B cell (primary cell): Measurements from ENCODE around the gene ZFHX2.

Experiments
- EZH2 ChIP-seq: IDR thresholded peaks from 2 replicates; pipeline ENCODE4 v1.6.1; 2012; ENCODE audit warnings: borderline replicate concordance, low read depth, mild to moderate bottlenecking, moderate library complexity, low read length; ENCODE audit not compliant: insufficient read depth, poor library complexity, severe bottlenecking
- TF ChIP-seq, protein P1 (sequence below): fragments of 200-600 bp; IDR thresholded peaks from one replicate; pipeline ENCODE4 v1.8.0; 2022; ENCODE audit warnings: antibody characterized with exemption, mild to moderate bottlenecking

DNA sequence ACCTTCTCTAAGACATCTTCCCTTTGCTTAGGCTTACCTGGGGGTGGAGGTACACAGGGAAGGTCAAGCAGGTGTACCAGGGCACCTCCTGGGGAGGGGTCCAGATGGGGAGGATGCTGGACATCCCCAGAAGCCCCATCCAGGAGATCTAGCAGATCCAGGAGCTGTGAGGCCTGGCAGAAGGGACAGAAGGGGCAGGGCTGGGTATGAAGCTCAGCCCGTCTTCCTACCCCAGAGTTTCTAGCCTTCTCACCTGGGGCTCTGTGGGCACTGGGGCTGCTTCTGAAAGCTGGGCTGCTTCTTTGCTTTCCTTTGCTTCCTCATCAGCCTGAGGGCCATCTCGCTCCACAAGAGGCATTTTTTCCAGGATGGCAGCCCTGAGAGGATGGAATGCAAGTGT, 9.7 kb upstream of the ZFHX2 start:
- TF ChIP-seq, protein P1, sequence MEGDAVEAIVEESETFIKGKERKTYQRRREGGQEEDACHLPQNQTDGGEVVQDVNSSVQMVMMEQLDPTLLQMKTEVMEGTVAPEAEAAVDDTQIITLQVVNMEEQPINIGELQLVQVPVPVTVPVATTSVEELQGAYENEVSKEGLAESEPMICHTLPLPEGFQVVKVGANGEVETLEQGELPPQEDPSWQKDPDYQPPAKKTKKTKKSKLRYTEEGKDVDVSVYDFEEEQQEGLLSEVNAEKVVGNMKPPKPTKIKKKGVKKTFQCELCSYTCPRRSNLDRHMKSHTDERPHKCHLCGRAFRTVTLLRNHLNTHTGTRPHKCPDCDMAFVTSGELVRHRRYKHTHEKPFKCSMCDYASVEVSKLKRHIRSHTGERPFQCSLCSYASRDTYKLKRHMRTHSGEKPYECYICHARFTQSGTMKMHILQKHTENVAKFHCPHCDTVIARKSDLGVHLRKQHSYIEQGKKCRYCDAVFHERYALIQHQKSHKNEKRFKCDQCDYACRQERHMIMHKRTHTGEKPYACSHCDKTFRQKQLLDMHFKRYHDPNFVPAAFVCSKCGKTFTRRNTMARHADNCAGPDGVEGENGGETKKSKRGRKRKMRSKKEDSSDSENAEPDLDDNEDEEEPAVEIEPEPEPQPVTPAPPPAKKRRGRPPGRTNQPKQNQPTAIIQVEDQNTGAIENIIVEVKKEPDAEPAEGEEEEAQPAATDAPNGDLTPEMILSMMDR, result no peak
- TF ChIP-seq EZH2, result no peak
